Gastroesophageal sphincter (tissue), 3 donors: ENCODE results near the gene EEF1AKMT1.

Experiments used
- EP300 ChIP-seq: sonication (generic); formaldehyde crosslinking; IDR thresholded peaks from one replicate; pipeline ENCODE4 v1.6.1; 2017; ENCODE audit warnings: antibody characterized with exemption, mild to moderate bottlenecking
- POLR2A ChIP-seq, 2 donors: fragments of 450-650 bp; IDR thresholded peaks; one replicate each; pipeline ENCODE4 v1.6.1; 2017; ENCODE audit warnings: antibody characterized with exemption in 2 of 2, mild to moderate bottlenecking in 2 of 2, moderate library complexity in 1 of 2
- POLR2AphosphoS5 ChIP-seq: sonication (generic); formaldehyde crosslinking; IDR thresholded peaks from one replicate; pipeline ENCODE4 v1.6.1; 2017; ENCODE audit warnings: antibody characterized with exemption
- TF ChIP-seq, protein P1 (sequence below), 4 experiments: fragments of 200-600 bp in 2 of 4; fragments of 450-650 bp in 2 of 4; sonication (generic) in 1 of 4; IDR thresholded peaks; one replicate each; pipeline ENCODE4 v1.5.1; 2017 to 2019; ENCODE audit warnings: antibody characterized with exemption in 4 of 4, mild to moderate bottlenecking in 2 of 4, moderate library complexity in 2 of 4

DNA sequence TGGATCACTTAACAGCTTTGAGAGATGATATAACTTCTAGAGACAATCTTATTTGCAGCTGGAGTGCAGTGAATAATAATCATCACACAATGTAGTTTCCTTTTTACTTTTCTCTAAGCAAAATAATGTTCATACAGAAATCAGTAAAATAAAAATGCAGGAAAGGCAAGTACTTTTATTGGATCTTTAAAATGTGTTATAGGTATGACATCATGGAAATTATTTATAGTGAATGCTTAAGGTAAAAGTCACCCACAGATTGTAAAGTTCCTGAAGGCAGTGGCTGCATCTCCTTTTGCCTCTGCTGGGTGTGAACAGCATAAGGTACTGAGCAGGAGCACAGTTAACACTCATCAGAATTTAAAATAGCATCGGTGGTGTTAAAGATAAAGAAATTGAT is 87.6 kb downstream of the EEF1AKMT1 start:
- TF ChIP-seq, protein P1, sequence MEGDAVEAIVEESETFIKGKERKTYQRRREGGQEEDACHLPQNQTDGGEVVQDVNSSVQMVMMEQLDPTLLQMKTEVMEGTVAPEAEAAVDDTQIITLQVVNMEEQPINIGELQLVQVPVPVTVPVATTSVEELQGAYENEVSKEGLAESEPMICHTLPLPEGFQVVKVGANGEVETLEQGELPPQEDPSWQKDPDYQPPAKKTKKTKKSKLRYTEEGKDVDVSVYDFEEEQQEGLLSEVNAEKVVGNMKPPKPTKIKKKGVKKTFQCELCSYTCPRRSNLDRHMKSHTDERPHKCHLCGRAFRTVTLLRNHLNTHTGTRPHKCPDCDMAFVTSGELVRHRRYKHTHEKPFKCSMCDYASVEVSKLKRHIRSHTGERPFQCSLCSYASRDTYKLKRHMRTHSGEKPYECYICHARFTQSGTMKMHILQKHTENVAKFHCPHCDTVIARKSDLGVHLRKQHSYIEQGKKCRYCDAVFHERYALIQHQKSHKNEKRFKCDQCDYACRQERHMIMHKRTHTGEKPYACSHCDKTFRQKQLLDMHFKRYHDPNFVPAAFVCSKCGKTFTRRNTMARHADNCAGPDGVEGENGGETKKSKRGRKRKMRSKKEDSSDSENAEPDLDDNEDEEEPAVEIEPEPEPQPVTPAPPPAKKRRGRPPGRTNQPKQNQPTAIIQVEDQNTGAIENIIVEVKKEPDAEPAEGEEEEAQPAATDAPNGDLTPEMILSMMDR (IDR thresholded peaks at IDR 0.05), result no peak
- no peak for TF ChIP-seq POLR2AphosphoS5
- no peak for TF ChIP-seq EP300
- no peak for TF ChIP-seq POLR2A (IDR thresholded peaks at IDR 0.05)
